ENCODE measurements around the gene SIX6. TPM values are rescaled to one million over a fixed set of nuclear protein-coding genes. Genes with fewer than 3 reads are reported as not detected.
A peak's percentile ranks its signal among the peaks of the same experiment; 100 is the strongest.

SIX6 gene

GRCh38 chr14:60553808-60554207, 44.9 kb downstream of the SIX6 start:
- no peak overlapping the region for H3K4ac ChIP-seq (ENCODE audit: low read length)
- no peak overlapping the region for H4K8ac ChIP-seq (ENCODE audit: low read depth, low read length)
- no peak overlapping the region for H3K14ac ChIP-seq (ENCODE audit: low read length)
- H3K36me3 ChIP-seq (replicated peaks in 1 of 2; ENCODE audit: control insufficient read depth in 2 of 2, insufficient read depth in 2 of 2, low read length in 2 of 2): no peaks in the 10 kb centered on the region
- H3K27me3 ChIP-seq (ENCODE audit: control insufficient read depth in 3 of 3, insufficient read depth in 3 of 3, low read depth in 1 of 3, low read length in 3 of 3): peaks cover 0 to 13% (median 0%) of the 10 kb centered on the region in 3 experiments
- WGBS, 2 donors (ENCODE audit: extremely low coverage in 2 of 2, insufficient read length in 2 of 2, insufficient replicate concordance in 1 of 2): no CpG with 5 or more reads among the region's 1 CpG
- no peak overlapping the region for H2BK5ac ChIP-seq (ENCODE audit: low read length)
- no peak overlapping the region for H3K4me2 ChIP-seq (ENCODE audit: insufficient read depth, low read length, poor library complexity, severe bottlenecking)
- H2AFZ ChIP-seq (ENCODE audit: low read length): no peak overlapping the region
- H2BK12ac ChIP-seq (ENCODE audit: low read length): no peak overlapping the region
- H3K4me3 ChIP-seq (ENCODE audit: low read length in 2 of 2): no peak overlapping the region
- no peaks in the 10 kb centered on the region for H3K9me3 ChIP-seq (replicated peaks in 1 of 2; ENCODE audit: control insufficient read depth in 2 of 2, insufficient read depth in 1 of 2, low read depth in 1 of 2, low read length in 2 of 2)
- no peak overlapping the region for H2AK5ac ChIP-seq (ENCODE audit: low read depth, low read length)
- no peak overlapping the region for H2BK120ac ChIP-seq (ENCODE audit: low read depth, low read length)
- H3K9ac ChIP-seq (ENCODE audit: low read depth, low read length, poor library complexity): no peak overlapping the region
- H3K27ac ChIP-seq (replicated peaks; ENCODE audit: low read length): no peak overlapping the region
- no peak for DNase-seq (ENCODE audit: low spot score)
- no peak overlapping the region for H4K91ac ChIP-seq (ENCODE audit: low read depth, low read length, poor library complexity)
- no peak overlapping the region for H3K18ac ChIP-seq (ENCODE audit: low read length)
- no peaks in the 10 kb centered on the region for H3K79me1 ChIP-seq (ENCODE audit: low read depth, low read length)
- H3K4me1 ChIP-seq (ENCODE audit: control insufficient read depth in 2 of 2, insufficient read depth in 1 of 2, low read depth in 1 of 2, low read length in 2 of 2): no peaks in the 10 kb centered on the region
- no peak overlapping the region for H2BK15ac ChIP-seq (ENCODE audit: low read length)
- no peak overlapping the region for H3K23ac ChIP-seq (ENCODE audit: low read depth, low read length, poor library complexity)

GRCh38 chr14:60561845-60562746, 53.1 kb downstream of the SIX6 start:
- H4K8ac ChIP-seq (ENCODE audit: low read depth, low read length): no peak overlapping the region
- H3K4ac ChIP-seq (ENCODE audit: low read length): no peak overlapping the region
- H3K27ac ChIP-seq (replicated peaks; ENCODE audit: low read length): no peak overlapping the region
- H2BK120ac ChIP-seq (ENCODE audit: low read depth, low read length): no peak overlapping the region
- no peak overlapping the region for H3K23ac ChIP-seq (ENCODE audit: low read depth, low read length, poor library complexity)
- H3K4me3 ChIP-seq (ENCODE audit: low read length in 2 of 2): no peak overlapping the region
- peak; percentile 69 for DNase-seq (ENCODE audit: low spot score)
- no peaks in the 10 kb centered on the region for H3K36me3 ChIP-seq (replicated peaks in 1 of 2; ENCODE audit: control insufficient read depth in 2 of 2, insufficient read depth in 2 of 2, low read length in 2 of 2)
- H3K79me1 ChIP-seq (ENCODE audit: low read depth, low read length): no peaks in the 10 kb centered on the region
- no peak overlapping the region for H2AFZ ChIP-seq (ENCODE audit: low read length)
- H2BK12ac ChIP-seq (ENCODE audit: low read length): no peak overlapping the region
- WGBS, 2 donors (ENCODE audit: extremely low coverage in 2 of 2, insufficient read length in 2 of 2, insufficient replicate concordance in 1 of 2): no CpG with 5 or more reads among the region's 7 CpGs
- no peak overlapping the region for H3K4me2 ChIP-seq (ENCODE audit: insufficient read depth, low read length, poor library complexity, severe bottlenecking)
- no peak overlapping the region for H3K9ac ChIP-seq (ENCODE audit: low read depth, low read length, poor library complexity)
- H3K14ac ChIP-seq (ENCODE audit: low read length): no peak overlapping the region
- H2BK5ac ChIP-seq (ENCODE audit: low read length): no peak overlapping the region
- no peaks in the 10 kb centered on the region for H3K4me1 ChIP-seq (ENCODE audit: control insufficient read depth in 2 of 2, insufficient read depth in 1 of 2, low read depth in 1 of 2, low read length in 2 of 2)
- H2BK15ac ChIP-seq (ENCODE audit: low read length): no peak overlapping the region
- H3K27me3 ChIP-seq (ENCODE audit: control insufficient read depth in 3 of 3, insufficient read depth in 3 of 3, low read depth in 1 of 3, low read length in 3 of 3): peaks cover 0 to 39% (median 0%) of the 10 kb centered on the region in 3 experiments
- H3K18ac ChIP-seq (ENCODE audit: low read length): no peak overlapping the region
- H4K91ac ChIP-seq (ENCODE audit: low read depth, low read length, poor library complexity): no peak overlapping the region
- no peaks in the 10 kb centered on the region for H3K9me3 ChIP-seq (replicated peaks in 1 of 2; ENCODE audit: control insufficient read depth in 2 of 2, insufficient read depth in 1 of 2, low read depth in 1 of 2, low read length in 2 of 2)
- no peak overlapping the region for H2AK5ac ChIP-seq (ENCODE audit: low read depth, low read length)

Small RNA genes within 50 kb of the gene (small RNA-seq; reads per million reads assigned to genes)
- gene AL049874.4 (ENCODE audit: insufficient read depth): not detected
